ENCODE results near the gene MDM4.

The MDM4 gene

GRCh38 chr1:204523605-204524215 lies 7.5 kb downstream of the MDM4 start:
- Mint-ChIP-seq H3K9me3 (peaks cover 4% of the 10 kb centered on the region), H3K27me3 (no peaks in the 10 kb centered on the region), H3K4me1 (peaks cover 67% of the 10 kb centered on the region), H3K4me3 (peak overlapping the region; percentile 27), H3K36me3 (peaks cover 24% of the 10 kb centered on the region), H3K27ac (peak overlapping the region; percentile 81)

GRCh38 chr1:204524986-204525385 lies 8.8 kb downstream of the MDM4 start:
- H3K4me1 Mint-ChIP-seq: peaks cover 54% of the 10 kb centered on the region
- H3K27me3 Mint-ChIP-seq: no peaks in the 10 kb centered on the region
- H3K4me3 Mint-ChIP-seq: peak overlapping the region; percentile 36
- peak overlapping the region; percentile 93 for H3K27ac Mint-ChIP-seq
- peaks cover 21% of the 10 kb centered on the region for H3K36me3 Mint-ChIP-seq
- H3K9me3 Mint-ChIP-seq: peaks cover 4% of the 10 kb centered on the region

GRCh38 chr1:204528241-204528640 lies 12.0 kb downstream of the MDM4 start:
- no peaks in the 10 kb centered on the region for H3K27me3 Mint-ChIP-seq
- H3K36me3 Mint-ChIP-seq: peaks cover 22% of the 10 kb centered on the region
- H3K9me3 Mint-ChIP-seq: peaks cover 4% of the 10 kb centered on the region
- peaks cover 45% of the 10 kb centered on the region for H3K4me1 Mint-ChIP-seq
- no peak overlapping the region for H3K4me3 Mint-ChIP-seq
- no peak overlapping the region for H3K27ac Mint-ChIP-seq

GRCh38 chr1:204528677-204529076 lies 12.5 kb downstream of the MDM4 start:
- Mint-ChIP-seq H3K9me3 (peaks cover 4% of the 10 kb centered on the region), H3K27me3 (no peaks in the 10 kb centered on the region), H3K27ac (no peak overlapping the region), H3K36me3 (peaks cover 19% of the 10 kb centered on the region), H3K4me3 (no peak overlapping the region), H3K4me1 (peaks cover 44% of the 10 kb centered on the region)

GRCh38 chr1:204529371-204529895 lies 13.2 kb downstream of the MDM4 start:
- Mint-ChIP-seq H3K27me3 (no peaks in the 10 kb centered on the region), H3K27ac (no peak overlapping the region), H3K36me3 (peaks cover 16% of the 10 kb centered on the region)

GRCh38 chr1:204530932-204531331 lies 14.7 kb downstream of the MDM4 start:
- Mint-ChIP-seq H3K36me3 (peaks cover 10% of the 10 kb centered on the region), H3K27ac (peak overlapping the region; percentile 10), H3K4me3 (no peak overlapping the region), H3K4me1 (peaks cover 32% of the 10 kb centered on the region), H3K27me3 (no peaks in the 10 kb centered on the region), H3K9me3 (no peaks in the 10 kb centered on the region)

More at GRCh38 chr1:204529371-204529895, 13.2 kb downstream of the MDM4 start:
- H3K4me1 Mint-ChIP-seq: peaks cover 43% of the 10 kb centered on the region
- no peak overlapping the region for H3K4me3 Mint-ChIP-seq
- H3K9me3 Mint-ChIP-seq: peaks cover 4% of the 10 kb centered on the region

GRCh38 chr1:204532832-204533231 lies 16.6 kb downstream of the MDM4 start:
- peak overlapping the region; percentile 13 for H3K27ac Mint-ChIP-seq

GRCh38 chr1:204541626-204542025 lies 25.4 kb downstream of the MDM4 start:
- no peaks in the 10 kb centered on the region for H3K27me3 Mint-ChIP-seq
- peaks cover 59% of the 10 kb centered on the region for H3K4me1 Mint-ChIP-seq
- no peak overlapping the region for H3K4me3 Mint-ChIP-seq
- H3K9me3 Mint-ChIP-seq: peaks cover 7% of the 10 kb centered on the region
- peak overlapping the region; percentile 87 for H3K27ac Mint-ChIP-seq
- H3K36me3 Mint-ChIP-seq: peaks cover 45% of the 10 kb centered on the region

More at GRCh38 chr1:204532832-204533231, 16.6 kb downstream of the MDM4 start:
- Mint-ChIP-seq H3K27me3 (no peaks in the 10 kb centered on the region), H3K9me3 (no peaks in the 10 kb centered on the region), H3K4me3 (no peak overlapping the region), H3K4me1 (peaks cover 32% of the 10 kb centered on the region), H3K36me3 (peaks cover 16% of the 10 kb centered on the region)

- peaks cover 55% of the 10 kb centered on the region for H3K36me3 Mint-ChIP-seq
- peak overlapping the region; percentile 68 for H3K27ac Mint-ChIP-seq
- H3K4me3 Mint-ChIP-seq: peak overlapping the region; percentile 40
- no peaks in the 10 kb centered on the region for H3K27me3 Mint-ChIP-seq
- H3K9me3 Mint-ChIP-seq: peaks cover 7% of the 10 kb centered on the region
- peaks cover 66% of the 10 kb centered on the region for H3K4me1 Mint-ChIP-seq
These were observed 28.1 kb downstream of the MDM4 start for GRCh38 chr1:204544321-204544720.

GRCh38 chr1:204545202-204545601 lies 29.0 kb downstream of the MDM4 start:
- H3K27ac Mint-ChIP-seq: peak overlapping the region; percentile 91
- peak overlapping the region; percentile 40 for H3K4me3 Mint-ChIP-seq
- peaks cover 7% of the 10 kb centered on the region for H3K9me3 Mint-ChIP-seq
- no peaks in the 10 kb centered on the region for H3K27me3 Mint-ChIP-seq
- H3K4me1 Mint-ChIP-seq: peaks cover 69% of the 10 kb centered on the region
- peaks cover 55% of the 10 kb centered on the region for H3K36me3 Mint-ChIP-seq

GRCh38 chr1:204545881-204546280 lies 29.7 kb downstream of the MDM4 start:
- peaks cover 7% of the 10 kb centered on the region for H3K9me3 Mint-ChIP-seq
- peaks cover 69% of the 10 kb centered on the region for H3K4me1 Mint-ChIP-seq
- H3K4me3 Mint-ChIP-seq: peak overlapping the region; percentile 40
- no peaks in the 10 kb centered on the region for H3K27me3 Mint-ChIP-seq
- H3K27ac Mint-ChIP-seq: peak overlapping the region; percentile 91
- peaks cover 55% of the 10 kb centered on the region for H3K36me3 Mint-ChIP-seq

- Mint-ChIP-seq H3K36me3 (peaks cover 38% of the 10 kb centered on the region), H3K9me3 (peaks cover 5% of the 10 kb centered on the region), H3K4me1 (peaks cover 49% of the 10 kb centered on the region), H3K27me3 (no peaks in the 10 kb centered on the region), H3K27ac (peak overlapping the region; percentile 41), H3K4me3 (no peak overlapping the region)
These were observed 32.1 kb downstream of the MDM4 start for GRCh38 chr1:204548265-204548664.

GRCh38 chr1:204549313-204549712 lies 33.1 kb downstream of the MDM4 start:
- no peak overlapping the region for H3K27ac Mint-ChIP-seq
- H3K4me3 Mint-ChIP-seq: no peak overlapping the region
- H3K27me3 Mint-ChIP-seq: no peaks in the 10 kb centered on the region

GRCh38 chr1:204550926-204551325 lies 34.7 kb downstream of the MDM4 start:
- H3K4me1 Mint-ChIP-seq: peaks cover 44% of the 10 kb centered on the region
- H3K4me3 Mint-ChIP-seq: no peak overlapping the region
- peaks cover 20% of the 10 kb centered on the region for H3K36me3 Mint-ChIP-seq
- no peaks in the 10 kb centered on the region for H3K27me3 Mint-ChIP-seq
- H3K9me3 Mint-ChIP-seq: no peaks in the 10 kb centered on the region
- H3K27ac Mint-ChIP-seq: peak overlapping the region; percentile 8

More at GRCh38 chr1:204549313-204549712, 33.1 kb downstream of the MDM4 start:
- H3K36me3 Mint-ChIP-seq: peaks cover 32% of the 10 kb centered on the region
- no peaks in the 10 kb centered on the region for H3K9me3 Mint-ChIP-seq
- peaks cover 48% of the 10 kb centered on the region for H3K4me1 Mint-ChIP-seq

- Mint-ChIP-seq H3K27ac (peak overlapping the region; percentile 88), H3K27me3 (no peaks in the 10 kb centered on the region), H3K36me3 (peaks cover 10% of the 10 kb centered on the region), H3K4me1 (peaks cover 54% of the 10 kb centered on the region), H3K9me3 (no peaks in the 10 kb centered on the region), H3K4me3 (no peak overlapping the region)
These were observed 40.3 kb downstream of the MDM4 start for GRCh38 chr1:204556458-204557052.

- Mint-ChIP-seq H3K36me3 (peaks cover 11% of the 10 kb centered on the region), H3K9me3 (no peaks in the 10 kb centered on the region), H3K27me3 (no peaks in the 10 kb centered on the region), H3K4me1 (peaks cover 65% of the 10 kb centered on the region), H3K27ac (no peak overlapping the region), H3K4me3 (no peak overlapping the region)
These were observed 42.3 kb downstream of the MDM4 start for GRCh38 chr1:204558467-204558866.

Data from activated naive CD4-positive, alpha-beta T cell treated with anti-CD3 and anti-CD28 coated beads, Interleukin-2, amount 50 U/mL, for 24 hours (primary cell).